Right lobe of liver (tissue), 4 donors: Measurements from ENCODE around the gene NRXN3.

Experiments used
- POLR2A ChIP-seq: fragments of 450-650 bp; IDR thresholded peaks from one replicate; pipeline ENCODE4 v1.6.1; 2017; ENCODE audit warnings: antibody characterized with exemption, mild to moderate bottlenecking
- TF ChIP-seq, protein P1 (sequence below), 4 donors: fragments of 200-600 bp in 3 of 4; fragments of 450-650 bp in 1 of 4; IDR thresholded peaks; one replicate each; pipeline versions ENCODE4 v1.5.1 to v1.8.0; 2016 to 2022; ENCODE audit warnings: antibody characterized with exemption in 4 of 4, mild to moderate bottlenecking in 2 of 4
- donor health status: DM: no; HTN: no; CAD: no.
- donor health status: DM: no; HTN: no; CAD: no.
- donor health status: DM: no; HTN: yes; CAD: no.

GRCh38 chr14:78355109-78355508 lies 184.9 kb downstream of the NRXN3 start:
- TF ChIP-seq, protein P1, sequence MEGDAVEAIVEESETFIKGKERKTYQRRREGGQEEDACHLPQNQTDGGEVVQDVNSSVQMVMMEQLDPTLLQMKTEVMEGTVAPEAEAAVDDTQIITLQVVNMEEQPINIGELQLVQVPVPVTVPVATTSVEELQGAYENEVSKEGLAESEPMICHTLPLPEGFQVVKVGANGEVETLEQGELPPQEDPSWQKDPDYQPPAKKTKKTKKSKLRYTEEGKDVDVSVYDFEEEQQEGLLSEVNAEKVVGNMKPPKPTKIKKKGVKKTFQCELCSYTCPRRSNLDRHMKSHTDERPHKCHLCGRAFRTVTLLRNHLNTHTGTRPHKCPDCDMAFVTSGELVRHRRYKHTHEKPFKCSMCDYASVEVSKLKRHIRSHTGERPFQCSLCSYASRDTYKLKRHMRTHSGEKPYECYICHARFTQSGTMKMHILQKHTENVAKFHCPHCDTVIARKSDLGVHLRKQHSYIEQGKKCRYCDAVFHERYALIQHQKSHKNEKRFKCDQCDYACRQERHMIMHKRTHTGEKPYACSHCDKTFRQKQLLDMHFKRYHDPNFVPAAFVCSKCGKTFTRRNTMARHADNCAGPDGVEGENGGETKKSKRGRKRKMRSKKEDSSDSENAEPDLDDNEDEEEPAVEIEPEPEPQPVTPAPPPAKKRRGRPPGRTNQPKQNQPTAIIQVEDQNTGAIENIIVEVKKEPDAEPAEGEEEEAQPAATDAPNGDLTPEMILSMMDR (IDR thresholded peaks at IDR 0.05): no peak
- no peak for TF ChIP-seq POLR2A
